Measurements from ENCODE around the gene LENEP.
A peak's percentile ranks its signal among the peaks of the same experiment; 100 is the strongest.

The LENEP gene

GRCh38 chr1:155014709-155015508 is 21.5 kb downstream of the LENEP start:
- no peak for TF ChIP-seq ZNF274 (IDR thresholded peaks at IDR 0.05; ENCODE audit: low read depth, low read length)
- no peak for TF ChIP-seq SUZ12 (IDR thresholded peaks at IDR 0.05; ENCODE audit: extremely low read depth, insufficient read depth, insufficient read length)
- no peak for DNase-seq (ENCODE audit: low read depth, low spot score)

DNA sequence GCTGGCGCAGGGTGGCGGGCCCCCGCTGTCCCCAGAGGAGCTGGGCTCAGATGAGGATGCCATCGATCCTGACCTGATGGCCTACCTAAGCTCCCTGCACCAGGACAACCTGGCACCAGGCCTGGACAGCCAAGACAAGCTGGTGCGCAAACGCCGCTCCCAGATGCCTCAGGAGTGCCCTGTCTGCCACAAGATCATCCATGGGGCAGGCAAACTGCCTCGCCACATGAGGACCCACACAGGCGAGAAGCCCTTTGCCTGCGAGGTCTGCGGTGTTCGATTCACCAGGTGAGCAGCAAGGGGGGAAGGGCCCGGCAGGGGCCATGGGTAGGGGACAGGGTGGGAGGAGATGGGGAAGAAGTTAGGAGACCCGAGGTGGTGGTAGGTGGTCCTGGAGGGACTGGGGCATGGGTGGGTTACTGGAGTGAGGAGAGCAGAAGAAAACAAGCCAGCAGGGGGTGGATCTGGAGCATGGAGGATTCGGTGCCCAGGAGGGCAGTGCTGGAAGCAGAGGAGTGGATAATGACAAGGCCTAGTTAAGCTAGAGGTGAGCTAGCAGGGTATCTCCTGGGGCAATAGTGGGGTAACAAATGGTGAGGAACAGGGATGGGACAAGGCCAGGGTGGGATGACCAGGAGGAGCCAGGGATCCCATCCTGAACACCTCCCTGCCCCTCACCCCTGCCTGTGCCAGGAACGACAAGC is 22.3 kb downstream of the LENEP start:
- Histone ChIP-seq H3K36me3 (ENCODE audit: insufficient read depth, insufficient read length, low read length) (peaks cover 24% of the 10 kb centered on the region), H3K9me3 (ENCODE audit: insufficient read depth, low read length) (peaks cover 53% of the 10 kb centered on the region; the same call in 1 of the 2 replicates), H3K9ac (ENCODE audit: insufficient read length, low read depth) (no peak overlapping the region), H3K27me3 (ENCODE audit: insufficient read depth, insufficient read length) (no peaks in the 10 kb centered on the region), H3K4me1 (ENCODE audit: insufficient read depth, insufficient read length) (peaks cover 25% of the 10 kb centered on the region), H3K4me3 (ENCODE audit: insufficient read length, low read depth) (no peak overlapping the region)
- no peak for DNase-seq (ENCODE audit: low read depth, low spot score)
- no peak for TF ChIP-seq YY1 (IDR thresholded peaks at IDR 0.05; ENCODE audit: insufficient read depth, insufficient read length)
- TF ChIP-seq ZNF274 (IDR thresholded peaks at IDR 0.05; ENCODE audit: low read depth, low read length): no peak
- TF ChIP-seq SUZ12 (IDR thresholded peaks at IDR 0.05; ENCODE audit: extremely low read depth, insufficient read depth, insufficient read length): no peak

More at GRCh38 chr1:155014709-155015508, 21.5 kb downstream of the LENEP start:
- Histone ChIP-seq H3K27me3 (ENCODE audit: insufficient read depth, insufficient read length) (no peaks in the 10 kb centered on the region), H3K9me3 (ENCODE audit: insufficient read depth, low read length) (peaks cover 51% of the 10 kb centered on the region; the same call in 1 of the 2 replicates), H3K4me3 (ENCODE audit: insufficient read length, low read depth) (no peak overlapping the region), H3K4me1 (ENCODE audit: insufficient read depth, insufficient read length) (peaks cover 29% of the 10 kb centered on the region), H3K36me3 (ENCODE audit: insufficient read depth, insufficient read length, low read length) (peaks cover 24% of the 10 kb centered on the region), H3K9ac (ENCODE audit: insufficient read length, low read depth) (no peak overlapping the region)

GRCh38 chr1:155016231-155016831 is 22.9 kb downstream of the LENEP start:
- peaks cover 19% of the 10 kb centered on the region for H3K4me1 ChIP-seq (ENCODE audit: insufficient read depth, insufficient read length)
- H3K27me3 ChIP-seq (ENCODE audit: insufficient read depth, insufficient read length): no peaks in the 10 kb centered on the region
- H3K9ac ChIP-seq (ENCODE audit: insufficient read length, low read depth): no peak overlapping the region
- peaks cover 54% of the 10 kb centered on the region; the same call in 1 of the 2 replicates for H3K9me3 ChIP-seq (ENCODE audit: insufficient read depth, low read length)
- DNase-seq (ENCODE audit: low read depth, low spot score): no peak
- no peak overlapping the region for H3K4me3 ChIP-seq (ENCODE audit: insufficient read length, low read depth)
- TF ChIP-seq ZNF274 (IDR thresholded peaks at IDR 0.05; ENCODE audit: low read depth, low read length): no peak
- TF ChIP-seq YY1 (IDR thresholded peaks at IDR 0.05; ENCODE audit: insufficient read depth, insufficient read length): no peak
- no peak for TF ChIP-seq SUZ12 (IDR thresholded peaks at IDR 0.05; ENCODE audit: extremely low read depth, insufficient read depth, insufficient read length)
- H3K36me3 ChIP-seq (ENCODE audit: insufficient read depth, insufficient read length, low read length): peaks cover 24% of the 10 kb centered on the region

DNA sequence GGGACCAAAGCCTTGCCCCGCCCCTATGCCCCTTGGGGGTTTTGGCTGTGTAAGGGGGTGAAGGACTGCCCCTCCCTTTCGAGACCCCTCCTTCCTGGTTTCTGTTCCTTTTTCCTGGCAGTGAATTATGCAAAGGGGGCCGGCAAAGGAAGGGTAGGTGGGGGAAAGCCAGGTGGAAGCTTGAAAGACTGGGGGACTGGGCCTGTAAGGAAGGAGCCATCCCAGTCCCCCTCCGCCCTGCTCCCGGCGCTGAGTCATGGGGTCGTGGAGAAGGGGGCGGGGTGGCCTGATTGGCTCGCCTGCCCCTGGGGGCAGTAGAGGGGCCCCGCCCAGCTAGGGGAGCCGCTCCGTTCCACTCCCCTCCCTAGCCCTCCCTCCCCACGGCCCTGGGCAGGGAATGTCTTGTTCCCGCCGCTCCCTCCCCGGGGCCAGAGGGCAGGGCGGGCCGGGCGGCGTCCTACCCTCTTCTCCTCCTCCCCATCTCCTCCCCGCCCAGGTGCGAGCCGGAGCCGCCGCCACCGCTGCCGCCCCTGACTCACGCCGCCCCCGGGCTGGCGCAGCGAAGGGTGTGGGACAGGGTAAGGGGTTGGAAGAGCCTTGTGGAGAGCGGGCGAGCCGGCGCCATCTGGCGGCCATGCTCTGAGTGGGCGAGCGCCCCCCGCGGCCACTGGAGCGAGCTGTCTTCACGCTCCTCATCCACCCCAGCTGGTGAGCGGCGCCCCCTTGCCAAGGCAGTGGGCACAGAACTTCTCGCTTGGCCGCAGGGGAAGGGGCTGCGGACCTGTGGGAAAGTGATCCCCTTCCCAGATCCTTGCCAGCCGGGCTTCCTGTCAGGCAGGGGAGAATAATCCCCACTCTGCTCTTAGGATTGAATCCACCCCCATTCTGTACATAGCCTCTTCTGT is 23.9 kb downstream of the LENEP start:
- Histone ChIP-seq H3K27me3 (ENCODE audit: insufficient read depth, insufficient read length) (no peaks in the 10 kb centered on the region), H3K9ac (ENCODE audit: insufficient read length, low read depth) (peak overlapping the region; percentile 61), H3K4me1 (ENCODE audit: insufficient read depth, insufficient read length) (peaks cover 14% of the 10 kb centered on the region), H3K36me3 (ENCODE audit: insufficient read depth, insufficient read length, low read length) (peaks cover 24% of the 10 kb centered on the region), H3K4me3 (ENCODE audit: insufficient read length, low read depth) (peak overlapping the region; percentile 6), H3K9me3 (ENCODE audit: insufficient read depth, low read length) (peaks cover 63% of the 10 kb centered on the region; the same call in 1 of the 2 replicates)
- peak; percentile 96 for DNase-seq (ENCODE audit: low read depth, low spot score)
- TF ChIP-seq YY1 (IDR thresholded peaks at IDR 0.05; ENCODE audit: insufficient read depth, insufficient read length) (peak; percentile 42), SUZ12 (IDR thresholded peaks at IDR 0.05; ENCODE audit: extremely low read depth, insufficient read depth, insufficient read length) (no peak)

DNA sequence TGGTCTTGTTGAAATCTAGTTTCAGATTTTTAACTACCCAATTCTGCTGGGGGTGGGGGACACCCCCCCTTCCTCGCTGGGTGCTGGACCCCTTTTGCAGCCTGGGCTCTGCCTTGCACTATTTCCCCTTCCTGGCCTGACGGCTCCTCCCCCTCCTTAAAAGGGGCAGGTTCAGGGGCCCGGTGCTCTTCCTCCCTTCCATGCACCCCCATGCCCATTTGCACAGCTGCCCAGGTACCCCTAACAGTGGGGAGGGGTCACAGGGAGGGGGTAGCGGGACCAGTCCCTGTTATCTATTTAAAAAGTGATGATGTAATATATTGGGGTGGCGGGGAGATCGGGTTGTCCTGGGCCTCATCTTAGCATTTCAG is 24.5 kb downstream of the LENEP start:
- Histone ChIP-seq H3K9ac (ENCODE audit: insufficient read length, low read depth) (peak overlapping the region; percentile 61), H3K4me3 (ENCODE audit: insufficient read length, low read depth) (peak overlapping the region; percentile 6)

GRCh38 chr1:155018617-155019348 is 25.4 kb downstream of the LENEP start:
- Histone ChIP-seq H3K27me3 (ENCODE audit: insufficient read depth, insufficient read length) (no peaks in the 10 kb centered on the region), H3K4me1 (ENCODE audit: insufficient read depth, insufficient read length) (peaks cover 7% of the 10 kb centered on the region), H3K9me3 (ENCODE audit: insufficient read depth, low read length) (peaks cover 63% of the 10 kb centered on the region; the same call in 1 of the 2 replicates), H3K4me3 (ENCODE audit: insufficient read length, low read depth) (no peak overlapping the region), H3K9ac (ENCODE audit: insufficient read length, low read depth) (no peak overlapping the region), H3K36me3 (ENCODE audit: insufficient read depth, insufficient read length, low read length) (peaks cover 24% of the 10 kb centered on the region)
- no peak for DNase-seq (ENCODE audit: low read depth, low spot score)
- TF ChIP-seq ZNF274 (IDR thresholded peaks at IDR 0.05; ENCODE audit: low read depth, low read length) (no peak), YY1 (IDR thresholded peaks at IDR 0.05; ENCODE audit: insufficient read depth, insufficient read length) (no peak), SUZ12 (IDR thresholded peaks at IDR 0.05; ENCODE audit: extremely low read depth, insufficient read depth, insufficient read length) (no peak)

More for the DNA sequence above, 24.5 kb downstream of the LENEP start:
- Histone ChIP-seq H3K9me3 (ENCODE audit: insufficient read depth, low read length) (peaks cover 63% of the 10 kb centered on the region; the same call in 1 of the 2 replicates), H3K36me3 (ENCODE audit: insufficient read depth, insufficient read length, low read length) (peaks cover 24% of the 10 kb centered on the region), H3K27me3 (ENCODE audit: insufficient read depth, insufficient read length) (no peaks in the 10 kb centered on the region), H3K4me1 (ENCODE audit: insufficient read depth, insufficient read length) (peaks cover 11% of the 10 kb centered on the region)
- DNase-seq (ENCODE audit: low read depth, low spot score): no peak
- TF ChIP-seq ZNF274 (IDR thresholded peaks at IDR 0.05; ENCODE audit: low read depth, low read length) (no peak), SUZ12 (IDR thresholded peaks at IDR 0.05; ENCODE audit: extremely low read depth, insufficient read depth, insufficient read length) (no peak), YY1 (IDR thresholded peaks at IDR 0.05; ENCODE audit: insufficient read depth, insufficient read length) (no peak)

Data from NT2/D1 (cell line).